OCI-LY3 (cell line): Measurements from ENCODE around the gene PLEK.
"Not testable (repeated sequence)": the region's sequence is repeated elsewhere in the genome, so short reads cannot be mapped to it uniquely, and the experiment has no call there.

Source experiments
- CTCF ChIP-seq: fragments of 200-600, 300-600 bp; sonication (generic); IDR thresholded peaks from 2 replicates; pipeline ENCODE4 v1.5.1; 2014; ENCODE audit warnings: antibody characterized with exemption, low read length, low read depth
- EZH2phosphoT487 ChIP-seq: fragments of 200-600 bp; shearing (Covaris generic); IDR thresholded peaks from 2 replicates; pipeline ENCODE4 v1.6.1; 2018; ENCODE audit warnings: antibody characterized with exemption, mixed run types, low read depth

GRCh38 chr2:68349091-68349490, 16.0 kb upstream of the PLEK start:
- not testable (repeated sequence) for TF ChIP-seq EZH2phosphoT487, CTCF
